ENCODE data around the gene CDH23. TPM values are rescaled to one million over a fixed set of nuclear protein-coding genes. Genes with fewer than 3 reads are reported as not detected.

CDH23 gene
- total and polyA plus RNA-seq, 2 of the 8 experiments (the other 6 are each of a cell fraction or from before 2014, with no cell fraction given) = 1.9 to 4.9 TPM

DNA sequence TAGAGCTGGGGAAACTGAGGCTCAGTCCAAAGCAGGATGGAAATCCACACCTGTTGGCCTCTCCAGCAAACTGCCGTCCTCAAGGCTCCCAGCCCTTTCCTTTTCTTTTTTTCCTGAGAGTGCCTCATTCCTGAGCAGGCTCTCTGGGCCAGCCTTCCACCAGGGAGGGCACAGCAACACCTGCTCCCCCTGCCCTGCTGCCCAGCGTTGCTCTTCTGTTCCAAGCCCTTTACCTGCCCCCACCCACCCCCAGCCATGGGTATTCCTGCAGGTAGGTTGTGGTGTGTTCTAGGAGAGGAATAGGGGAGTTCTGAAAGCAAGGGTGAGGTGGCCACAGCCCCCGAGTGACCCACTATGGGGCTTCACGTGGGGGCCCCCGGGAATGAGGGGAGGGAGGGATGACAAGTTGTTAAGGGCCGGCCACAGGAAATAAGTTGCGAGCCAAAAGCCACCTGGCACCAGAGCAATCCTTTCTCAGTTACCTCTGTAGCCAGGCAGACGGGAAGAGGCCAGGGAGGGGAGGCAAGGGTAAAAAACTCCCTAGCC lies 357.3 kb downstream of the CDH23 start:
- H2AFZ ChIP-seq (ENCODE audit: low read length) = no peak overlapping the region
- no peaks in the 10 kb centered on the region for H3K9me3 ChIP-seq (ENCODE audit: insufficient read depth in 2 of 2, low read depth in 1 of 2, low read length in 1 of 2)
- no peak overlapping the region for H3K18ac ChIP-seq (ENCODE audit: extremely low read depth, low read length)
- H3K79me1 ChIP-seq (ENCODE audit: low read depth, low read length) = no peaks in the 10 kb centered on the region
- H3K36me3 ChIP-seq (ENCODE audit: control insufficient read depth in 2 of 4, insufficient read depth in 4 of 4, low read length in 3 of 4) = no peaks in the 10 kb centered on the region
- H3K14ac ChIP-seq (ENCODE audit: insufficient read length) = no peak overlapping the region
- no peak overlapping the region for H3K4ac ChIP-seq (replicated peaks; ENCODE audit: insufficient read length, low read depth, low read length)
- H2BK5ac ChIP-seq (ENCODE audit: low read depth, low read length) = no peak overlapping the region
- H4K91ac ChIP-seq (replicated peaks; ENCODE audit: insufficient read length, low read length) = no peak overlapping the region
- H2BK15ac ChIP-seq (ENCODE audit: low read length) = no peak overlapping the region
- no peak overlapping the region for H3K4me2 ChIP-seq (ENCODE audit: insufficient read depth in 1 of 2, low read depth in 2 of 2, low read length in 2 of 2)
- no peak overlapping the region for H2BK120ac ChIP-seq (replicated peaks; ENCODE audit: low read depth, low read length)
- H4K20me1 ChIP-seq (replicated peaks in 1 of 2; ENCODE audit: control insufficient read depth in 1 of 2, insufficient read depth in 2 of 2, low read length in 2 of 2) = no peaks in the 10 kb centered on the region
- H4K5ac ChIP-seq (ENCODE audit: insufficient read length, low read depth, low read length) = no peak overlapping the region
- whole genome bisulfite sequencing, 2 experiments (ENCODE audit: extremely low coverage in 1 of 2, insufficient coverage in 1 of 2, insufficient read length in 1 of 2, insufficient replicate concordance in 2 of 2, low coverage in 1 of 2, low lambda C conversion rate in 2 of 2, missing lambda C conversion rate in 1 of 2) = 79% methylated on average over 8 of the region's 8 CpGs; no CpG with 5 or more reads in 1 of the 2 experiments
- FAIRE-seq (no peak), DNase-seq (ENCODE audit: low read depth in 1 of 2, low spot score in 2 of 2) (no peak)
- no peak overlapping the region for H2BK12ac ChIP-seq (ENCODE audit: low read depth, low read length)
- H2BK20ac ChIP-seq (ENCODE audit: low read length) = no peak overlapping the region
- no peak overlapping the region for H3K4me3 ChIP-seq (ENCODE audit: extremely low read depth in 1 of 4, insufficient read depth in 2 of 4, low read depth in 3 of 4, low read length in 4 of 4)
- no peak overlapping the region for H2AK5ac ChIP-seq (ENCODE audit: low read depth, low read length)
- H3K23ac ChIP-seq (ENCODE audit: insufficient read length) = no peak overlapping the region
- no peaks in the 10 kb centered on the region; a peak in 2 of 7 replicates for H3K27me3 ChIP-seq (replicated peaks in 1 of 4; ENCODE audit: control insufficient read depth in 3 of 4, extremely low read depth in 1 of 4, insufficient read depth in 3 of 4, low read length in 3 of 4)
- no peak overlapping the region for H4K8ac ChIP-seq (ENCODE audit: extremely low read depth, insufficient read depth, low read length)
- H3K9ac ChIP-seq (replicated peaks in 1 of 4; ENCODE audit: extremely low read depth in 1 of 4, low read depth in 3 of 4, low read length in 3 of 4) = no peak overlapping the region
- ChIA-PET POLR2A (ENCODE audit: partially characterized antibody) (no interaction called here), CTCF (ENCODE audit: partially characterized antibody) (interaction anchor here (1.2 to 2.5 kb wide), 4 partner anchors 19 to 434 kb away, joined by 3 to 9 read pairs (median 4); partner anchors contain the start of genes C10orf105 and VSIR)
- no peak overlapping the region for H3K27ac ChIP-seq (ENCODE audit: low read depth, low read length)
- no peaks in the 10 kb centered on the region for H3K23me2 ChIP-seq (ENCODE audit: low read depth, low read length)
- no peaks in the 10 kb centered on the region for H3K79me2 ChIP-seq (ENCODE audit: control insufficient read depth in 1 of 2, insufficient read depth in 2 of 2, low read length in 2 of 2)
- H3K56ac ChIP-seq (replicated peaks; ENCODE audit: insufficient read length, low read depth, low read length) = no peak overlapping the region
- H3K4me1 ChIP-seq (replicated peaks in 1 of 4; ENCODE audit: control insufficient read depth in 3 of 4, insufficient read depth in 4 of 4, low read length in 3 of 4) = peaks cover 0 to 7% (median 4%) of the 10 kb centered on the region in 4 experiments; a peak in 5 of 7 replicates
- TF ChIP-seq BRCA1 (IDR thresholded peaks at IDR 0.05; ENCODE audit: low read depth, low read length) = no peak
- no peak for TF ChIP-seq RFX5 (IDR thresholded peaks at IDR 0.05; ENCODE audit: borderline replicate concordance, low read depth, low read length)
- no peak for TF ChIP-seq GABPA (IDR thresholded peaks at IDR 0.05; ENCODE audit: borderline replicate concordance, insufficient read depth, low read length)
